IMR-90 (cell line): ENCODE data around the gene ASB14.

ENCODE experiments used
- BHLHE40 ChIP-seq: fragments of 150-350 bp; IDR thresholded peaks from 2 replicates; pipeline ENCODE4 v1.6.1; 2016; ENCODE audit warnings: mild to moderate bottlenecking, low read depth, low read length
- CHD1 ChIP-seq: IDR thresholded peaks from 2 replicates; pipeline ENCODE4 v1.6.1; 2012; ENCODE audit warnings: low read depth, low read length, improper control_type of control experiment
- FOS ChIP-seq: fragments of 150-350 bp; IDR thresholded peaks from 2 replicates; pipeline ENCODE4 v1.6.1; 2016; ENCODE audit warnings: low read depth, low read length
- MAFK ChIP-seq: IDR thresholded peaks from 2 replicates; pipeline ENCODE4 v1.6.1; 2012; ENCODE audit warnings: low read depth, low read length, improper control_type of control experiment
- NFE2L2 ChIP-seq: fragments of 150-350 bp; IDR thresholded peaks from 2 replicates; pipeline ENCODE4 v1.6.1; 2016; ENCODE audit warnings: low read depth, mild to moderate bottlenecking, low read length
- POLR2A ChIP-seq: IDR thresholded peaks from 2 replicates; pipeline ENCODE4 v1.6.1; 2012; ENCODE audit warnings: mild to moderate bottlenecking, low read depth, low read length
- RAD21 ChIP-seq: IDR thresholded peaks from 2 replicates; pipeline ENCODE4 v1.6.1; 2012; ENCODE audit warnings: low read length, improper control_type of control experiment
- RCOR1 ChIP-seq: IDR thresholded peaks from 2 replicates; pipeline ENCODE4 v1.6.1; 2012; ENCODE audit warnings: mild to moderate bottlenecking, low read length, improper control_type of control experiment; ENCODE audit not compliant: insufficient replicate concordance
- RFX5 ChIP-seq: IDR thresholded peaks from 2 replicates; pipeline ENCODE4 v1.8.0; 2012; ENCODE audit warnings: low read depth, mild to moderate bottlenecking, low read length, moderate library complexity
- SMC3 ChIP-seq: fragments of 150-350 bp; IDR thresholded peaks from 2 replicates; pipeline ENCODE4 v1.6.1; 2016; ENCODE audit warnings: low read depth, mild to moderate bottlenecking, antibody characterized with exemption, low read length, moderate library complexity
- TF ChIP-seq, protein P1 (sequence below): conservative IDR thresholded peaks from 2 replicates; pipeline ENCODE4 v1.5.1; 2012; ENCODE audit warnings: mild to moderate bottlenecking, low read depth, low read length, improper control_type of control experiment
- TF ChIP-seq, protein P2 (sequence below): fragments of 150-350 bp; IDR thresholded peaks from 2 replicates; pipeline ENCODE4 v1.6.1; 2017; ENCODE audit warnings: mild to moderate bottlenecking, antibody characterized with exemption, low read length, low read depth
- TF ChIP-seq, protein P3 (sequence below): fragments of 150-350 bp; IDR thresholded peaks from 2 replicates; pipeline ENCODE4 v1.6.1; 2016; ENCODE audit warnings: low read depth, mild to moderate bottlenecking, low read length, moderate library complexity, borderline replicate concordance

DNA sequence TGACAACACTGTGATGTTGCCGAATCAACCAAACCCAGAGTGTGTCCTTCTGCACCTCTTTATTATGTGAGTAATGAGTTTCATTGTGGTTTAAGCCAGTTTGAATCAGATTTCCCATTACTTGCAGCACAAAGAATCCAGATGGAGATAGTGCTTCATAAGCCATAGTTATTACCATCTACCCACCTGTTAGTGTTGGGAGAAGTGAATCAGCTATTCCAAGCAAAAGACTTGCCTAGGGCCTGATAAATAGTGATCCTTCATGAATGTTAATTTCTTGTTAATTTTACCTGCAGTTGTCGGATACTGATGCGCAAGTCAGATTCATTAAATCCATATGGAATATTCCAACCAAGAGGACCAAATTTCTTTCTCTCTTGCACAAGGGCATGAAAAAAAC, 21.7 kb upstream of the ASB14 start:
- TF ChIP-seq POLR2A (no peak), RAD21 (no peak), BHLHE40 (no peak), NFE2L2 (no peak), RCOR1 (no peak), RFX5 (no peak), CHD1 (no peak), FOS (no peak), MAFK (no peak), SMC3 (no peak)
- TF ChIP-seq, protein P1, sequence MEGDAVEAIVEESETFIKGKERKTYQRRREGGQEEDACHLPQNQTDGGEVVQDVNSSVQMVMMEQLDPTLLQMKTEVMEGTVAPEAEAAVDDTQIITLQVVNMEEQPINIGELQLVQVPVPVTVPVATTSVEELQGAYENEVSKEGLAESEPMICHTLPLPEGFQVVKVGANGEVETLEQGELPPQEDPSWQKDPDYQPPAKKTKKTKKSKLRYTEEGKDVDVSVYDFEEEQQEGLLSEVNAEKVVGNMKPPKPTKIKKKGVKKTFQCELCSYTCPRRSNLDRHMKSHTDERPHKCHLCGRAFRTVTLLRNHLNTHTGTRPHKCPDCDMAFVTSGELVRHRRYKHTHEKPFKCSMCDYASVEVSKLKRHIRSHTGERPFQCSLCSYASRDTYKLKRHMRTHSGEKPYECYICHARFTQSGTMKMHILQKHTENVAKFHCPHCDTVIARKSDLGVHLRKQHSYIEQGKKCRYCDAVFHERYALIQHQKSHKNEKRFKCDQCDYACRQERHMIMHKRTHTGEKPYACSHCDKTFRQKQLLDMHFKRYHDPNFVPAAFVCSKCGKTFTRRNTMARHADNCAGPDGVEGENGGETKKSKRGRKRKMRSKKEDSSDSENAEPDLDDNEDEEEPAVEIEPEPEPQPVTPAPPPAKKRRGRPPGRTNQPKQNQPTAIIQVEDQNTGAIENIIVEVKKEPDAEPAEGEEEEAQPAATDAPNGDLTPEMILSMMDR: no peak
- TF ChIP-seq, protein P2, sequence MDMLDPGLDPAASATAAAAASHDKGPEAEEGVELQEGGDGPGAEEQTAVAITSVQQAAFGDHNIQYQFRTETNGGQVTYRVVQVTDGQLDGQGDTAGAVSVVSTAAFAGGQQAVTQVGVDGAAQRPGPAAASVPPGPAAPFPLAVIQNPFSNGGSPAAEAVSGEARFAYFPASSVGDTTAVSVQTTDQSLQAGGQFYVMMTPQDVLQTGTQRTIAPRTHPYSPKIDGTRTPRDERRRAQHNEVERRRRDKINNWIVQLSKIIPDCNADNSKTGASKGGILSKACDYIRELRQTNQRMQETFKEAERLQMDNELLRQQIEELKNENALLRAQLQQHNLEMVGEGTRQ: no peak
- TF ChIP-seq, protein P3, sequence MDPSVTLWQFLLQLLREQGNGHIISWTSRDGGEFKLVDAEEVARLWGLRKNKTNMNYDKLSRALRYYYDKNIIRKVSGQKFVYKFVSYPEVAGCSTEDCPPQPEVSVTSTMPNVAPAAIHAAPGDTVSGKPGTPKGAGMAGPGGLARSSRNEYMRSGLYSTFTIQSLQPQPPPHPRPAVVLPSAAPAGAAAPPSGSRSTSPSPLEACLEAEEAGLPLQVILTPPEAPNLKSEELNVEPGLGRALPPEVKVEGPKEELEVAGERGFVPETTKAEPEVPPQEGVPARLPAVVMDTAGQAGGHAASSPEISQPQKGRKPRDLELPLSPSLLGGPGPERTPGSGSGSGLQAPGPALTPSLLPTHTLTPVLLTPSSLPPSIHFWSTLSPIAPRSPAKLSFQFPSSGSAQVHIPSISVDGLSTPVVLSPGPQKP: no peak
